Sigmoid colon (tissue), 4 donors: Measurements from ENCODE around the gene CTNND2.

Experiments used
- CTCF ChIP-seq, 4 experiments: fragments of 450-650 bp in 3 of 4; fragments of 200-600 bp in 1 of 4; IDR thresholded peaks; one replicate each; pipeline ENCODE4 v1.5.1; 2016 to 2019; ENCODE audit warnings: antibody characterized with exemption in 4 of 4, mild to moderate bottlenecking in 3 of 4, moderate library complexity in 2 of 4
- POLR2A ChIP-seq, 2 donors: fragments of 450-650 bp; IDR thresholded peaks; one replicate each; pipeline ENCODE4 v1.6.1; 2016; ENCODE audit warnings: antibody characterized with exemption in 2 of 2, mild to moderate bottlenecking in 2 of 2, moderate library complexity in 2 of 2
- POLR2AphosphoS5 ChIP-seq, 4 donors: sonication (generic); formaldehyde crosslinking; IDR thresholded peaks; one replicate each; pipeline ENCODE4 v1.6.1; 2017; ENCODE audit warnings: antibody characterized with exemption in 4 of 4

DNA sequence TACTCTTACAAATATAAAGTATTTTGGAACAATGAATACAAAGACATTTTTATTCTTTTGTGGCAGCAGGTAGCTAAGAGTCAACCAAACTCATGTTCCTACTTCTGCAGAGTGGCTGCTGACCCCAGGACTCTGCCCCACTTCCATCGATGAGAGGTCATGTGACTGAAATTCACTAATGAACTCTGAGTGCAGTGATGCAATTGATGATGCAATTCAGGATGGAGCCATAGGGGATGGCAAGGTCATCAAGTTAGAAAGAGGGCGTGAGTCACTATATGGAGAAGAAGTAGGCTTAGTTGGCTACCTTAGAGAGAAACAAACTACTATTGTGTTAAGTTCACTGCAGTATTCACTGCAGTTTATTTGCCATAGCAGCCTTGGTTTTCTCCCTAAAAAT, 340.4 kb downstream of the CTNND2 start:
- no peak for TF ChIP-seq CTCF (IDR thresholded peaks at IDR 0.05)
- TF ChIP-seq POLR2A (IDR thresholded peaks at IDR 0.05): no peak
- no peak for TF ChIP-seq POLR2AphosphoS5 (IDR thresholded peaks at IDR 0.05)
